HG02678 (cell line): ENCODE data around the gene XDH.

Experiments used
- ATAC-seq: cut with Tn5 transposase; IDR thresholded peaks from one replicate; pipeline ENCODE4 v1.9.1; 2021; ENCODE audit warnings: mild to moderate bottlenecking, moderate library complexity; ENCODE audit not compliant: unreplicated experiment

The XDH gene

GRCh38 chr2:31286961-31287550 lies 127.5 kb downstream of the XDH start:
- ATAC-seq: no peak

DNA sequence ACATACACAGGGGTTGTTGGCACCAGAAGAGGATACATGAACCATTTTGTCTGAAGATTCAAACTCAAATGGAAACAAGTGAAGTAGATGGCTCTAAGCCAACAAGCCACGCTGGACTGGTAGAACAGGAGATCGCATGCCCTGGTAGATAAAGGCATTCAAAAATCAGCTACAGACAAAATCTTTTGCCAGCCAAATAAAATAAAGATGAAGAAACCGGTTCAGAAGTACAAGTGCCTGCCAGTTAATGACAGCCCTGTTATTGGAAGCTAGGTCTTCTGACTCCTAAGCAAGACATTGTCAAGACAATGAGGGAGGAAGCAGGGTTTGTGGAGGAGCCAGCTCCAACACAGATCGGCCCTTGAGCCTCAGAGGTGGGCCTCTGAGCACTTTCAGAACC lies 128.3 kb downstream of the XDH start:
- no peak for ATAC-seq
